Measurements from ENCODE around the gene PDZRN3.

PDZRN3 gene

GRCh38 chr3:73461547-73461946 lies 163.2 kb downstream of the PDZRN3 start:
- TF ChIP-seq CTCF (IDR thresholded peaks at IDR 0.05; ENCODE audit: low read depth, low read length, missing control alignments) = no peak
- no peak overlapping the region for H3K4me3 ChIP-seq (replicated peaks; ENCODE audit: low read depth, low read length)
- DNase-seq (ENCODE audit: extremely low read depth, low read depth) = no peak

GRCh38 chr3:73459711-73460110 lies 165.0 kb downstream of the PDZRN3 start:
- DNase-seq (ENCODE audit: extremely low read depth, low read depth) = no peak
- H3K4me3 ChIP-seq (replicated peaks; ENCODE audit: low read depth, low read length) = no peak overlapping the region
- no peak for TF ChIP-seq CTCF (IDR thresholded peaks at IDR 0.05; ENCODE audit: low read depth, low read length, missing control alignments)

GRCh38 chr3:73453666-73454065 lies 171.1 kb downstream of the PDZRN3 start:
- TF ChIP-seq CTCF (IDR thresholded peaks at IDR 0.05; ENCODE audit: low read depth, low read length, missing control alignments) = no peak
- DNase-seq (ENCODE audit: extremely low read depth, low read depth) = no peak
- no peak overlapping the region for H3K4me3 ChIP-seq (replicated peaks; ENCODE audit: low read depth, low read length)

GRCh38 chr3:73452729-73453128 lies 172.0 kb downstream of the PDZRN3 start:
- no peak for TF ChIP-seq CTCF (IDR thresholded peaks at IDR 0.05; ENCODE audit: low read depth, low read length, missing control alignments)

GRCh38 chr3:73451301-73451944 lies 173.3 kb downstream of the PDZRN3 start:
- no peak for DNase-seq (ENCODE audit: extremely low read depth, low read depth)
- TF ChIP-seq CTCF (IDR thresholded peaks at IDR 0.05; ENCODE audit: low read depth, low read length, missing control alignments) = no peak

More at GRCh38 chr3:73452729-73453128, 172.0 kb downstream of the PDZRN3 start:
- H3K4me3 ChIP-seq (replicated peaks; ENCODE audit: low read depth, low read length) = no peak overlapping the region
- no peak for DNase-seq (ENCODE audit: extremely low read depth, low read depth)

GRCh38 chr3:73449774-73450173 lies 175.0 kb downstream of the PDZRN3 start:
- DNase-seq (ENCODE audit: extremely low read depth, low read depth) = no peak
- TF ChIP-seq CTCF (IDR thresholded peaks at IDR 0.05; ENCODE audit: low read depth, low read length, missing control alignments) = no peak
- H3K4me3 ChIP-seq (replicated peaks; ENCODE audit: low read depth, low read length) = no peak overlapping the region

More at GRCh38 chr3:73451301-73451944, 173.3 kb downstream of the PDZRN3 start:
- H3K4me3 ChIP-seq (replicated peaks; ENCODE audit: low read depth, low read length) = no peak overlapping the region

Measured in HFF-Myc (cell line).